Measurements from ENCODE around the gene NPHP1. TPM values are rescaled to one million over a fixed set of nuclear protein-coding genes. Genes with fewer than 3 reads are reported as not detected.
"Not testable (repeated sequence)": the region's sequence is repeated elsewhere in the genome, so short reads cannot be mapped to it uniquely, and the experiment has no call there.

Gene NPHP1
- total and polyA plus RNA-seq, 4 donors = 2.6 to 10.4 (median 6.1) TPM

DNA sequence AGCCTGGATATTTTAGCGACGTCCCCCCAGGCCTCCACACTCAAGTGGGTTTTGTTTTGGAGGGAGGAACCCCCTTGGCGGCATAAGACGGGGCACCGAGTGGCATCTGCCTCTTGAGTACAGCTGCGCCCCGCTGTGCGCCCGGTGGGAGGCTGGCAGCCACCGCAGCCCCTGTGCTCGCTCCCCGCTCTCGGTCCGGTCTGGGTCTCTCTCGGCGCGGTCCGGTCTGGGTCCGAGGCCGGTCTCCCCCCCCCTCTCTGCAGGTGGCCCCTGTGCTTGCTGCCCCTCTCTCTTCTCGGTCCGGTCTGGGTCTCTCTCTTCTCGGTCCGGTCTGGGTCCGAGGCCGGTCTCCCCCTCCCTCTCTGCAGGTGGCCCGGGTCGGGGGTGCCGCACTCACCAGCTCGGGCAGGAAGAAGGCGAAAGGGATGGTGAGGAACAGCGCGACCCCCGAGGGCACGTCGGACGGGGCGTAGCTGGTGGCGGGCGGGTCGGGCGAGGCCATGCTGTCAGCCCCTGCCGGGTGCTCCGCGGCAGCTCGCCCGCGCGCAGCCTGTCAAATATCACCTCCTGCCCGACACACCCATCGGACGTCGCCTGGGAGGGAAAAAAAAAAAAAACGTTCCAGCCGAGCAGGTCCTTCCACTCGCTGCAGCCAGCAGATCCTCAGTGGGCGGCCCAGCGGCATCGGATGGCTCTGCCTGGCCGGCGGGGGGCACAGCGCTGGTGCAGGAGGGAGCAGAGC lies 89.4 kb downstream of the NPHP1 start, which contains the start of gene MALL:
MALL (minus strand) TSS at position 532 of the 742 bp plus-strand sequence; CDS start at position 502, 30 bp downstream.
- Histone ChIP-seq H3K4me1 (ENCODE audit: control insufficient read depth in 1 of 2, insufficient read depth in 2 of 2, low read length in 2 of 2) (no peaks in the 10 kb centered on the region), H3K4me3 (ENCODE audit: low read length in 2 of 2) (no peak within 1 kb of the TSS), H3K36me3 (ENCODE audit: control insufficient read depth in 1 of 2, insufficient read depth in 2 of 2, low read length in 1 of 2) (no peaks in the 10 kb centered on the region), H3K27me3 (ENCODE audit: control insufficient read depth in 1 of 2, insufficient read depth in 2 of 2, low read length in 1 of 2) (no peaks in the 10 kb centered on the region), H3K9me3 (ENCODE audit: control insufficient read depth, low read length) (no peaks in the 10 kb centered on the region), H3K27ac (ENCODE audit: low read depth in 1 of 2, low read length in 2 of 2) (no peak within 1 kb of the TSS)
- intact Hi-C loops (cut with DNase I) = no loop called here
- DNase-seq (no peak), ATAC-seq (ENCODE audit: low FRiP score) (peak; percentile 64)
- WGBS, 2 donors = 19 to 23% methylated on average over 35 to 62 of the region's 62 CpGs

DNA sequence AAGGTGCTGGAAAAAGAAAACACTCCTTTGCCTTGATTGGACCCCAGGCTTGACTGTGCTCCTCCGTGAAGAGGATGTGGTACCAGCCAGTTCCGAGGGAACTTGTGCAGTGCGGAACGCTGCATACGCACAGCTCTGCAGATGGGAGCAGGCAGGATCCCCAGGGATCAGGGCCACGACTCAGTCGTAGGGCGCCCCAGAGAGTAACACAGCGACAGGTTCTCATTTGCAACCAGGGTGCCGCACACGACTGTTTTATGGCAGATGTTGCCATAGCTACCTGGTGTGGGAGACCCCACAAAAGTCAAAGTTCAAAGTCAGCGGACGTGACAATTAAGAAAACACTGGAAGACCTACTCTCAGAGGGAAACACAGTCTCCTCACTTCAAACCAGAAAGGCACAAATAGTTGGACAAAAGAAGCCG lies 90.0 kb downstream of the NPHP1 start:
- ATAC-seq (ENCODE audit: low FRiP score) (no peak), DNase-seq (no peak)
- no peak overlapping the region for H3K27ac ChIP-seq (ENCODE audit: low read depth in 1 of 2, low read length in 2 of 2)
- WGBS, 2 donors = 94 to 95% methylated on average over 14 of the region's 14 CpGs
- intact Hi-C loops (cut with DNase I) = no loop called here
- no peak overlapping the region for H3K4me3 ChIP-seq (ENCODE audit: low read length in 2 of 2)
- no peaks in the 10 kb centered on the region for H3K36me3 ChIP-seq (ENCODE audit: control insufficient read depth in 1 of 2, insufficient read depth in 2 of 2, low read length in 1 of 2)
- no peaks in the 10 kb centered on the region for H3K4me1 ChIP-seq (ENCODE audit: control insufficient read depth in 1 of 2, insufficient read depth in 2 of 2, low read length in 2 of 2)
- H3K9me3 ChIP-seq (ENCODE audit: control insufficient read depth, low read length) = no peaks in the 10 kb centered on the region
- H3K27me3 ChIP-seq (ENCODE audit: control insufficient read depth in 1 of 2, insufficient read depth in 2 of 2, low read length in 1 of 2) = no peaks in the 10 kb centered on the region

DNA sequence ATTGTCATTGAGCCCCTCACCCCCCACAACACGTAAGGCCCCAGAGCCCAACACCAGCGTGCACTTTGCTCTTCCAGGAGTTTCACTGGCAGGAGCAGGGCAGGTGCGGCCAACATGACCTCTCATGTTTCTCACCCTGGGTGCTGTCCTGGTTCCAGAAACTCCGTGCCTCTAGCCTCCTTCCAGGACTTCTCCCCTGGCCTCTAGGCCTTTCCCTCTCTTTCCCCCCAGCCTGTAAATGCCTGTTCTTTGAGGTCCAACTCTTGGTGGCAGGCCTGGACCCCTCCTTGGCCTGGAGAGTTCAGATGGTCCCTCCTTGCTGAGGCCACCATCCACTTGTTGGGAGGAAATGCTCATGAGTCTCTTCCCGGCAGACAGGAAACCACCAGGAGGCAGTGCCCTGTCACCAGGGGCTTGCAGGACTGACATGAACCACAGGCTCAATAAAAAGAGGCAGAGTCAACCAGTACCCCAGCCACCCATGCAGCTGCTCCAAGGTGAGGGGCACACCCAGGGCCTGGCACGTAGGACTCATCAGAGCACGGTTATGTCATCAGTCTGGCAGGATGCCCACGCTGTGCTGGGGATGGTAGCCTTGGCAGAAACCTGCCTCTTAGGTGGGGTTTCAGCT lies 90.7 kb downstream of the NPHP1 start:
- no peak overlapping the region for H3K4me3 ChIP-seq (ENCODE audit: low read length in 2 of 2)

DNA sequence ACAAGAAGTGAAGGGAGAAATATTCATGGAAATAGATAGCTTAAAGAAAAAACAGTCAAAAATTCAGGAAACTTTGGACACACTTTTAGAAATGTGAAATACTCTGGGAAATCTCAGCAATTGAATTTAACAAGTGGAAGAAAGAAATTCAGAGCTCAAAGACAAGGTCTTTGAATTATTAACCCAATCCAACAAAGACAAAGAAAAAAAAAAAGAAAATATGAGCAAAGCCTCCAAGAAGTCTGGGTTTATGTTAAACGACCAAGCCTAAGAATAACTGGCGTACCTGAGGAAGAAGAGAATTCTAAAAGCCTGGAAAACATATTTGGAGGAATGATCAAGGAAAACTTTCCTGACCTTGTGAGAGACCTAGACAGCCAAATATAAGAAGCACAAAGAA lies 96.5 kb downstream of the NPHP1 start:
- H3K27me3 ChIP-seq (ENCODE audit: control insufficient read depth in 1 of 2, insufficient read depth in 2 of 2, low read length in 1 of 2); H3K9me3 ChIP-seq (ENCODE audit: control insufficient read depth, low read length); ATAC-seq (ENCODE audit: low FRiP score); H3K27ac ChIP-seq (ENCODE audit: low read depth in 1 of 2, low read length in 2 of 2); H3K4me3 ChIP-seq (ENCODE audit: low read length in 2 of 2); H3K4me1 ChIP-seq (ENCODE audit: control insufficient read depth in 1 of 2, insufficient read depth in 2 of 2, low read length in 2 of 2); H3K36me3 ChIP-seq (ENCODE audit: control insufficient read depth in 1 of 2, insufficient read depth in 2 of 2, low read length in 1 of 2); DNase-seq; intact Hi-C loops (cut with DNase I): not testable (repeated sequence)
- 90 to 94% methylated on average over 2 of the region's 2 CpGs for WGBS, 2 donors

More for the DNA sequence above, 90.7 kb downstream of the NPHP1 start:
- H3K9me3 ChIP-seq (ENCODE audit: control insufficient read depth, low read length) = no peaks in the 10 kb centered on the region
- WGBS, 2 donors = 88 to 90% methylated on average over 8 of the region's 8 CpGs
- no peaks in the 10 kb centered on the region for H3K27me3 ChIP-seq (ENCODE audit: control insufficient read depth in 1 of 2, insufficient read depth in 2 of 2, low read length in 1 of 2)
- no peaks in the 10 kb centered on the region for H3K36me3 ChIP-seq (ENCODE audit: control insufficient read depth in 1 of 2, insufficient read depth in 2 of 2, low read length in 1 of 2)
- H3K27ac ChIP-seq (ENCODE audit: low read depth in 1 of 2, low read length in 2 of 2) = no peak overlapping the region
- ATAC-seq (ENCODE audit: low FRiP score) = peak; percentile 43
- intact Hi-C loops (cut with DNase I) = no loop called here
- H3K4me1 ChIP-seq (ENCODE audit: control insufficient read depth in 1 of 2, insufficient read depth in 2 of 2, low read length in 2 of 2) = no peaks in the 10 kb centered on the region
- DNase-seq = no peak

DNA sequence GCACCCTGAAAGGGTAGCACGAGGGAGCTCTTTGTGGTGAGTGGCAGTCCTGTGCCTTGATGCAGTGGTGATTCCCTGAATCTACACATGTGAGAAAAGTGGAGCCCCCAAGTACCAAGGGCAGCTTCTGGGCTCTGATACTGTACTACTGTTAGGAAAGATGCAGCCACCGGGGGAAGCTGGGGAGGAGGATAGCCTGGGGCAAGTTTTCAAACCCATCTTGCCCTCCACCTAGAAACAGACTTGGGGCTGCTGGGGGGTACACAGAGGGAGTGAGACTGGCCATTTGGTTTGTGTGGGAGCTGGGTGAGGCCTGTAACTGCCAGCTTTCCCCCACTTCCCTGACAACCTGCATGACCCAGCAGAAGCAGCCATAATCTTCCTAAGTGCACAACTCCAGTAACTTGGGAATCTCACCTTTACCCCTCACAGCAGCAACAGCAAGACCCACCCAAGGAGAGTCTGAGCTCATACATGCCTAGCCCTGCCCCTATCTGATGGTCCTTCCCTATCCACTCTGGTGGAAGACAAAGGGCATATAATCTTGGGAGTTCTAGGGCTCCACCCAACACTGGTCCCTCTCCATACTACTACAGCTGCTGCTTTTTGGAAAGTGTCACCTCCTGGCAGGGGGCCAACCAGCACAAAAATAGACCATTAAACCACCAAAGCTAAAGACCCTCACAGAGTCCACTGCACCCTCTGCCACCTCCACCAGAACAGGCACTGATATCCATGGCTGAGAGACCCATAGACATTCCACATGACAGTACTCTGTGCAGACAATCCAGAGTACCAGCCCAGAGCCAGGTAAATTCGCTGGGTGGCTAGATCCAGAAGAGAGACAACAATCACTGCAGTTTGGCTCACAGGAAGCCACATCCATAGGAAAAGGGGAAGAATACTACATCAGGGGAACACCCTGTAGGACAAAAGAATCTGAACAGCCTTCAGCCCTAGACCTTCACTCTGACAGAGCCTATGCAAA lies 97.4 kb downstream of the NPHP1 start:
- H3K36me3 ChIP-seq (ENCODE audit: control insufficient read depth in 1 of 2, insufficient read depth in 2 of 2, low read length in 1 of 2) = no peaks in the 10 kb centered on the region
- WGBS, 2 donors = 96% methylated on average over 3 of the region's 3 CpGs
- H3K4me3 ChIP-seq (ENCODE audit: low read length in 2 of 2) = no peak overlapping the region
- intact Hi-C loops (cut with DNase I) = no loop called here
- peaks cover 2 to 11% of the 10 kb centered on the region in 2 donors for H3K4me1 ChIP-seq (ENCODE audit: control insufficient read depth in 1 of 2, insufficient read depth in 2 of 2, low read length in 2 of 2)
- no peak for ATAC-seq (ENCODE audit: low FRiP score)
- DNase-seq = no peak
- no peaks in the 10 kb centered on the region for H3K9me3 ChIP-seq (ENCODE audit: control insufficient read depth, low read length)
- H3K27ac ChIP-seq (ENCODE audit: low read depth in 1 of 2, low read length in 2 of 2) = peak overlapping the region; percentile 38 to 69
- H3K27me3 ChIP-seq (ENCODE audit: control insufficient read depth in 1 of 2, insufficient read depth in 2 of 2, low read length in 1 of 2) = no peaks in the 10 kb centered on the region

DNA sequence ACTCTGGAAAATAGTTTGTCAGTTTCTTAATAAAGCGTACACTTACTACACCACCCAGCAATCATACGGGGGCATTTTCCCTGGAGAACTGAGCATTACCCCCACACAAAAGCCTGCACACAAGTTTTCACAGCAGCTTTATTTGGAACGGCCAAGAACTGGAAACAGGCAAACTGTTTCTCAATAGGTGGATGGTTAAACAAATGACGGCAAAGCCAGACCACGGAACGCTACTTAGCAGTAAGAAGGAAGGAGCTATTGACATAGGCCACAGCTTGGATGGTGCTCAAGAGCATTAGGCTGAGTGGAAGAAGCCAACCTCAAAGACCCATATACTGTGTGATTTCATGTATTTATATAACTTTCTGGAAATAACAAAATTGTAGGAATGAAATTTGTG lies 98.2 kb downstream of the NPHP1 start:
- Histone ChIP-seq H3K4me3 (ENCODE audit: low read length in 2 of 2) (no peak overlapping the region), H3K27ac (ENCODE audit: low read depth in 1 of 2, low read length in 2 of 2) (peak overlapping the region; percentile 34 to 69), H3K4me1 (ENCODE audit: control insufficient read depth in 1 of 2, insufficient read depth in 2 of 2, low read length in 2 of 2) (peaks cover 5 to 18% of the 10 kb centered on the region in 2 donors), H3K36me3 (ENCODE audit: control insufficient read depth in 1 of 2, insufficient read depth in 2 of 2, low read length in 1 of 2) (no peaks in the 10 kb centered on the region), H3K9me3 (ENCODE audit: control insufficient read depth, low read length) (no peaks in the 10 kb centered on the region), H3K27me3 (ENCODE audit: control insufficient read depth in 1 of 2, insufficient read depth in 2 of 2, low read length in 1 of 2) (no peaks in the 10 kb centered on the region)
- intact Hi-C loops (cut with DNase I) = no loop called here
- WGBS, 2 donors = 14 to 24% methylated on average over 6 of the region's 6 CpGs
- ATAC-seq (ENCODE audit: low FRiP score) = no peak
- DNase-seq = no peak

DNA sequence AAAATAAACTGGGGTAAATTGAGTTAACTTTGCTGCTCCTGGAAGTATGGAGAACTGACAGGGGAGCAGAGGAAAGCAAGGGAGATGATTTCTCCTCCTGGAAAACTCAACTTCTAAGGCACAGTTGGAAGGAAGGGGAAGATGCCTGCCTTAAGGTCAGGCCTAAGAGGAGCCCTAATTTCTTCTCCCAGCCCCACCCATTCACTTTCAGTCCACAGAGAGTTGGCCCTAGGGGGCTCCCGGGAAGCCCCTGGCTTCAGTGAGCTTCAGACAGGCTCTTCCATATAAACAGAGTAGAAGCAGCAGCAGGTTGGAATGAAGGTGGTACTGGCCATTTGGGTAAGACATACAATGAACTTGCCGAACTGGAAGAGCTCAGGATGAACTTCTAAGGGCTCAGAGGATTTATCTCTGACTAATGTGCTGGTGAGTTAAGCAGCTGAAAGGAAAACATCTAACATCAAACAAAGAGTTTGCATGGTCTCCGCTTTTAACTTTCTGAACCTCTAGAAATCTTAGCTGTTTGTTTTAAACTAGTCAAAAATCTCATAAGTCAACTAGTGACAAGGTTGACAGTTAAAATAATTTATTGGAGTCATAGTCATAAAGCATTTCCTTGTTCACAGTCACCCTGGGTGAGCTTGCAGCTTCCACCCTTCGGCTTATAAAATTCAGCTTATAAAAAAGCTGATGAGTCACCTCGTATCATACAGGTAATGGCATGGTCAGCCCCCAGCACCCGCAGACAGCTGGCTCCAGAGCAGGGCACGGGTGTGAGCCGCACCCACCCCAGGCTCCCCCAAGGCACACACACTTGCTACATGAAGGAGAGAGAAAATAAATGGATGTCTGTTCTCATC lies 99.0 kb downstream of the NPHP1 start:
- Histone ChIP-seq H3K27ac (ENCODE audit: low read depth in 1 of 2, low read length in 2 of 2) (peak overlapping the region; percentile 61 to 76), H3K36me3 (ENCODE audit: control insufficient read depth in 1 of 2, insufficient read depth in 2 of 2, low read length in 1 of 2) (no peaks in the 10 kb centered on the region), H3K4me3 (ENCODE audit: low read length in 2 of 2) (no peak overlapping the region), H3K27me3 (ENCODE audit: control insufficient read depth in 1 of 2, insufficient read depth in 2 of 2, low read length in 1 of 2) (no peaks in the 10 kb centered on the region), H3K4me1 (ENCODE audit: control insufficient read depth in 1 of 2, insufficient read depth in 2 of 2, low read length in 2 of 2) (peaks cover 5 to 18% of the 10 kb centered on the region in 2 donors), H3K9me3 (ENCODE audit: control insufficient read depth, low read length) (no peaks in the 10 kb centered on the region)
- intact Hi-C loops (cut with DNase I) = no loop called here
- no peak for DNase-seq
- WGBS, 2 donors = 19 to 30% methylated on average over 8 of the region's 8 CpGs
- no peak for ATAC-seq (ENCODE audit: low FRiP score)

DNA sequence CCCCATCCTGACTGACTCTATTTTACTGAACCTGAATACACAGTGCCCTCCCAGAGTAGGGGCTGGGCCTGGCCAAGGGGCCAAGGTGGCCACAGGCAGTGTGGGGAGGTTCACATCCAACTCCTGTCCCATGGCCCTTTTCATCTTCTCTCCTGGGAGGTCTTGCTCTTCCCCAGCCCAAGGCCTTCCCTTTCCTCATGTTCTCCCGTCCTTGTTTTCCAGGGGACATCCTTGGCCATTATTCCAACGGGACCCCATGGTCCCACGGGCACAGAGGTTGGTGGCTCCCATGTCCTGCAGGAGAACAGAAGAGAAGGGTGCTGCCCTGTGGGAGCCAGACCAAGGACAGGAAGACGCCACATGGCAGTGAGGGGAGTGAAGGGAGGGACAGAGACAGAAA lies 99.6 kb downstream of the NPHP1 start:
- Histone ChIP-seq H3K36me3 (ENCODE audit: control insufficient read depth in 1 of 2, insufficient read depth in 2 of 2, low read length in 1 of 2) (no peaks in the 10 kb centered on the region), H3K4me1 (ENCODE audit: control insufficient read depth in 1 of 2, insufficient read depth in 2 of 2, low read length in 2 of 2) (peaks cover 5 to 18% of the 10 kb centered on the region in 2 donors), H3K27me3 (ENCODE audit: control insufficient read depth in 1 of 2, insufficient read depth in 2 of 2, low read length in 1 of 2) (no peaks in the 10 kb centered on the region), H3K27ac (ENCODE audit: low read depth in 1 of 2, low read length in 2 of 2) (peak overlapping the region in 1 of 2 donors; percentile 76), H3K9me3 (ENCODE audit: control insufficient read depth, low read length) (no peaks in the 10 kb centered on the region), H3K4me3 (ENCODE audit: low read length in 2 of 2) (no peak overlapping the region)
- WGBS, 2 donors = 93 to 95% methylated on average over 4 of the region's 4 CpGs
- intact Hi-C loops (cut with DNase I) = no loop called here
- DNase-seq (no peak), ATAC-seq (ENCODE audit: low FRiP score) (no peak)
